GM10248 (cell line): Measurements from ENCODE around the gene GPX7.
"Not testable (repeated sequence)": the region's sequence is repeated elsewhere in the genome, so short reads cannot be mapped to it uniquely, and the experiment has no call there.

ENCODE experiments used
- CTCF ChIA-PET: fragments of 300-600 bp; sonication (Branson Sonifier 250); formaldehyde crosslinking; extraction: SDS; loops from one replicate; lab custom pipeline; 2021; ENCODE audit warnings: antibody characterized with exemption; lab: Yijun Ruan, JAX
- POLR2A ChIA-PET: fragments of 350-650 bp; sonication (Branson Sonifier 250); formaldehyde crosslinking; extraction: SDS; loops from one replicate; lab custom pipeline; 2020; ENCODE audit warnings: antibody characterized with exemption; lab: Yijun Ruan, JAX
- DNase-seq: peaks from one replicate; pipeline ENCODE4 v3.0.0; 2012; ENCODE audit errors: extremely low spot score
- CTCF ChIP-seq: IDR thresholded peaks from 2 replicates; pipeline ENCODE4 v1.5.1; 2012; ENCODE audit warnings: mild to moderate bottlenecking, low read depth; ENCODE audit errors: extremely low read depth, missing control alignments, control extremely low read depth

The GPX7 gene

GRCh38 chr1:52571783-52572182 is 30.4 kb upstream of the GPX7 start:
- ChIA-PET CTCF (interaction anchor here (0.8 kb wide), 1 partner anchor 98 kb away, joined by 3 read pairs; no protein-coding TSS in a partner anchor), POLR2A (no interaction called here)
- no peak for DNase-seq
- no peak for TF ChIP-seq CTCF

- no peak for DNase-seq
- POLR2A ChIA-PET, result no interaction called here
- CTCF ChIA-PET, result interaction anchor here (0.8 kb wide), 1 partner anchor 98 kb away, joined by 3 read pairs; no protein-coding TSS in a partner anchor
- TF ChIP-seq CTCF, result no peak
Measured at GRCh38 chr1:52572387-52572786, 29.8 kb upstream of the GPX7 start.

- POLR2A ChIA-PET, result no interaction called here
- TF ChIP-seq CTCF, result no peak
Measured at GRCh38 chr1:52574594-52574993, 27.6 kb upstream of the GPX7 start.

GRCh38 chr1:52576074-52576473 is 26.1 kb upstream of the GPX7 start:
- TF ChIP-seq CTCF, result no peak
- ChIA-PET POLR2A (no interaction called here), CTCF (interaction anchor here (0.9 kb wide), 1 partner anchor 9 kb away, joined by 3 read pairs; no protein-coding TSS in a partner anchor)
- no peak for DNase-seq

More at GRCh38 chr1:52574594-52574993, 27.6 kb upstream of the GPX7 start:
- CTCF ChIA-PET, result interaction anchor here (1.3 kb wide), 1 partner anchor 19 kb away, joined by 4 read pairs; no protein-coding TSS in a partner anchor
- no peak for DNase-seq

GRCh38 chr1:52578066-52578465 is 24.1 kb upstream of the GPX7 start:
- CTCF ChIA-PET, result interaction anchor here (0.7 kb wide), 1 partner anchor 14 kb away, joined by 3 read pairs; no protein-coding TSS in a partner anchor
- POLR2A ChIA-PET, DNase-seq: not testable (repeated sequence)

- no peak for DNase-seq
- no peak for TF ChIP-seq CTCF
- ChIA-PET POLR2A (no interaction called here), CTCF (interaction anchor here (1.2 kb wide), 1 partner anchor 12 kb away, joined by 4 read pairs; no protein-coding TSS in a partner anchor)
Measured at GRCh38 chr1:52579415-52579814, 22.8 kb upstream of the GPX7 start.

DNA sequence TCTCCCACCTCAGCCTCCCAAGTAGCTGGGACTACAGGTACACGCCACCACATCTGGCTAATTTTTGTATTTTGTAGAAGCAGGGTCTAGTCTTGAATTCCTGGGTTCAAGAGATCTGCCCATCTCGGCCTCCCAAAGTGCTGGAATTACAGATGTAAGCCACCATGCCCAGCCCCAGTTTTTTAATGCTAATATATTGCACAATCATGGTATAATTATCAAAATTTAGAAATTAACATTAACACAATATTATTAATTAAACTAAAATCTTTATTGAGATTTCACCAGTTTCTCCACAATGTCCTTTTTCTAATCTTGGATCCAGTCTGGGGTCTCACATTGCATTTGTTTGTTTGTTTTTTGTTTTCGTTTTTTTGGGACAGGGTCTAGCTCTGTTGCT is 21.9 kb upstream of the GPX7 start:
- ChIA-PET CTCF (interaction anchor here (1.2 kb wide), 1 partner anchor 23 kb away, joined by 3 read pairs; no protein-coding TSS in a partner anchor), POLR2A (no interaction called here)
- no peak for DNase-seq
- no peak for TF ChIP-seq CTCF
